Measurements from ENCODE around the gene NUDT22.

- TF ChIP-seq CTCF (IDR thresholded peaks at IDR 0.05; ENCODE audit: insufficient read depth, low read length, poor library complexity, severe bottlenecking), result peak; percentile 53
- no peak for TF ChIP-seq EZH2phosphoT487 (conservative IDR thresholded peaks at IDR 0.05; ENCODE audit: low read length)
These were observed 21.5 kb upstream of the NUDT22 start for GRCh38 chr11:64204464-64204989.
